ENCODE results near the gene RBM4B.
"Not testable (repeated sequence)": the region's sequence is repeated elsewhere in the genome, so short reads cannot be mapped to it uniquely, and the experiment has no call there.

The RBM4B gene, protein sequence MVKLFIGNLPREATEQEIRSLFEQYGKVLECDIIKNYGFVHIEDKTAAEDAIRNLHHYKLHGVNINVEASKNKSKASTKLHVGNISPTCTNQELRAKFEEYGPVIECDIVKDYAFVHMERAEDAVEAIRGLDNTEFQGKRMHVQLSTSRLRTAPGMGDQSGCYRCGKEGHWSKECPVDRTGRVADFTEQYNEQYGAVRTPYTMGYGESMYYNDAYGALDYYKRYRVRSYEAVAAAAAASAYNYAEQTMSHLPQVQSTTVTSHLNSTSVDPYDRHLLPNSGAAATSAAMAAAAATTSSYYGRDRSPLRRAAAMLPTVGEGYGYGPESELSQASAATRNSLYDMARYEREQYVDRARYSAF

DNA sequence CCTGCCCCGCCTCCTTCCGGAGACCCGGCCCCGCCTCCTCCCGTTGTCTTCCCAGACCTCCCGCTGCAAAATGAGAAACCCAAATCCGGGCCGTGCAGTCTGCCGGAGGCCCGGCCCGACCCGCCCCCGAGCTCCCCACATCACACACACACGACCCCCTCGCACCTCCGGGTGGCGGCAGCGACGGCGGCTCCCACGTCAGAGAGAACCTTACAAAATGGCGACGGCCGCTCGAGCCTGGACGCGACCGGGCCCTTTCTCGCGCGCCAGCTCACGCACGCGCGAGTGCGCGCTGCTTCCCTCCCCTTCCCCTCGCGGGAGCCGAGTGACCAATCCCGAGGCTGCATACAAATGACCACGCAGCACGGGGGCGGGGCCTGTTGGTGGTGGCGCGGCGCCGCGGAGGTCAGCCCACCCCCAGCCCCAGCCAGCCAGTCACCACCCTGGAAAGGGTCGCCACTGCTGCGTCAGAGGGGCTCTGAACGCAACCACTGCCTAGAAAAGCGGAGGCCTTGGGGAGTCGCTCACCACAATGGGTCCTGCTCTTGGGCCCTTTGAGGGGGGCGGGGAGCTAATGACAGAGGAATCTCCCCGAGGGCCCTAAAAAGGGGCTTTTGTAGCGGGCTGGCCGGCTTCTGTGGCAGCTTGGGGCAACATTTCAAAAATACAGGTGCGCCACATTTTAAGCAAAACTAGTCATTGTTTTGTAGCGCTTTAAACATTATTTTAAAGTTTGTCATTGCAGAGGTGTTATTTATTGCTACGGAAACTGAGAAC, at the start of gene RBM4B:
Gene RBM4B, minus strand, starts transcription at position 289 of the 777 bp plus-strand sequence. CDS start 808 bp downstream, outside the sequence.
- DNase-seq (ENCODE audit: low read depth, low spot score): peak; percentile 95
- in situ Hi-C loops (cut with HindIII; ENCODE audit: low sequenced_read_pairs): no loop called here
- TF ChIP-seq, protein P1, sequence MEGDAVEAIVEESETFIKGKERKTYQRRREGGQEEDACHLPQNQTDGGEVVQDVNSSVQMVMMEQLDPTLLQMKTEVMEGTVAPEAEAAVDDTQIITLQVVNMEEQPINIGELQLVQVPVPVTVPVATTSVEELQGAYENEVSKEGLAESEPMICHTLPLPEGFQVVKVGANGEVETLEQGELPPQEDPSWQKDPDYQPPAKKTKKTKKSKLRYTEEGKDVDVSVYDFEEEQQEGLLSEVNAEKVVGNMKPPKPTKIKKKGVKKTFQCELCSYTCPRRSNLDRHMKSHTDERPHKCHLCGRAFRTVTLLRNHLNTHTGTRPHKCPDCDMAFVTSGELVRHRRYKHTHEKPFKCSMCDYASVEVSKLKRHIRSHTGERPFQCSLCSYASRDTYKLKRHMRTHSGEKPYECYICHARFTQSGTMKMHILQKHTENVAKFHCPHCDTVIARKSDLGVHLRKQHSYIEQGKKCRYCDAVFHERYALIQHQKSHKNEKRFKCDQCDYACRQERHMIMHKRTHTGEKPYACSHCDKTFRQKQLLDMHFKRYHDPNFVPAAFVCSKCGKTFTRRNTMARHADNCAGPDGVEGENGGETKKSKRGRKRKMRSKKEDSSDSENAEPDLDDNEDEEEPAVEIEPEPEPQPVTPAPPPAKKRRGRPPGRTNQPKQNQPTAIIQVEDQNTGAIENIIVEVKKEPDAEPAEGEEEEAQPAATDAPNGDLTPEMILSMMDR (IDR thresholded peaks at IDR 0.05; ENCODE audit: low read depth, low read length): no peak
- peak within 1 kb of the TSS; percentile 78 for H3K4me3 ChIP-seq (ENCODE audit: low read depth, low read length)

DNA sequence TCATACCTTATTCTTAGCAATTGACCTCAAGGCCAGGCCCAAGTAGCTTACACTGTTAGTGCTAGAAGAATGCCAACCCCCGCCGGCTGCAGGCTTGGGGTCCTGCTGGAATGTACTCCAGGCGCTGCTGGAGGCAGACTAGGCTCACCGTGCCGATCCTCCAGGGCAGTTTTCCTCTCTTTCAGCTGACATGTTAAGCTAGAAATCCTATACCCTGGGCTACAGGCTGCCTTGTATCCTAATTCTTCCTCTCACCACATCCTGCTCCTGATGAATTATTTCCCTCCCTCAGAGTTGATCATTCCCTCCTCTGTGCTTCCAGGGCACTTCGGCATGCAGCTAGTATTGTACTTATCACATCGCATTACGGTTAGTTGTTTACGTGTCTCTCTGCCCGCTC, 48.0 kb upstream of the RBM4B start:
- TF ChIP-seq, protein P1 (IDR thresholded peaks at IDR 0.05; ENCODE audit: low read depth, low read length): no peak
- DNase-seq (ENCODE audit: low read depth, low spot score): peak; percentile 27
- no peak overlapping the region for H3K4me3 ChIP-seq (ENCODE audit: low read depth, low read length)
- in situ Hi-C loops (cut with HindIII; ENCODE audit: low sequenced_read_pairs): no loop called here

DNA sequence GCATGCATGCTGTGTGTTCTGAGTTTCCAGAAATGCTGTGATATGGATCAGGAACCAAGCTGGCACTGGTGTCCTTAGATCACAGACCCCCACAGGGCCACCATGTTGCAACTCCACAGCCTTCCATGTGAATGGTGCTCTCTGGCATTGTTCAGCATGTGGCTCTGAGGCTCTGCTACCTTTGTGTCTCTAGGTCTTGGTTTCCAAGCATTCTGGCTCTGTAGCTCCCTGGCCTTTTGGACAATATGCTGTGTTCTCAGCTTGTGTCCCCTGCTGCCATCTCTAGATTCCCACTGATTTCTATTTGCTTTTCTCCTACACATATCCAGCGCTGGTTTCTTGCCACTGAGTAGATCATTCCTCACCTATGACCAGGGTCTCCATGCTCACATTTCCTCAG, 47.4 kb upstream of the RBM4B start:
- no peak for DNase-seq (ENCODE audit: low read depth, low spot score)
- in situ Hi-C loops (cut with HindIII; ENCODE audit: low sequenced_read_pairs): no loop called here
- TF ChIP-seq, protein P1 (IDR thresholded peaks at IDR 0.05; ENCODE audit: low read depth, low read length): no peak
- H3K4me3 ChIP-seq (ENCODE audit: low read depth, low read length): no peak overlapping the region

DNA sequence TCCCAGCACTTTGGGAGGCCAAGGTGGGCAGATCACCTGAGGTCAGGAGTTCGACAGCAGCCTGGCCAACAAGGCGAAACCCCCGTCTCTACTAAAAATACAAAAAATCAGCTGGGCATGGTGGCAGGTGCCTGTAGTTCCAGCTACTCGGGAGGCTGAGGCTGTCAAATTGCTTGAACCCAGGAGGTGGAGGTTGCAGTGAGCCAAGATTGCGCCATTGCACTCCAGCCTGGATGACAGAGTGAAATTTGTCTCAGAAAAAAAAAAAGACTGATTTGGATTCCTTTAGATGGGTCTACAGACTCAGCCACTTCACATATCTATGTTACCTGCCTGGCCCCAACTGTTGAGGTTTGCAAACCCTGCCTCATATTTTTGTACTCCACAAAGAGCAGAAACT, 46.5 kb upstream of the RBM4B start:
- in situ Hi-C loops (cut with HindIII; ENCODE audit: low sequenced_read_pairs); DNase-seq (ENCODE audit: low read depth, low spot score); H3K4me3 ChIP-seq (ENCODE audit: low read depth, low read length): not testable (repeated sequence)

DNA sequence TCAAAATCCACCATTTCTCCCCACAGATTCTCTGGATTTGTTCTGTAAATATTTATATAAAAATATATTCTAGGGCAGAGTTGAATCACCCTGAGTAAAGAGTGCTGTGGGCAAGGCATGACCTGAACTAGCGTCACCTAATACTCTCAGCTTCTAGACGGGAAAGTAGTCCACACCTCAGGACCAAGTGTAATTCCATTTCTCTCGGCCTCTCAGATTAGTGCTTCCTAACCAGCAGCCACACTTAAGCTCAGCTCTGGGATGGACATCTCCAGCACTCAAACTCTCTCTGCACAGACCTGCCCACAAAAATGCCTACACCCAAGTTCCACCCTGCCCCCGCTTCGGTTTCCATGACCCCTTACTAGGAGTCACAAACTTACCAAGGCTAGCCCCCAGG, 46.0 kb upstream of the RBM4B start:
- no peak for DNase-seq (ENCODE audit: low read depth, low spot score)
- TF ChIP-seq, protein P1 (IDR thresholded peaks at IDR 0.05; ENCODE audit: low read depth, low read length): no peak
- no peak overlapping the region for H3K4me3 ChIP-seq (ENCODE audit: low read depth, low read length)
- in situ Hi-C loops (cut with HindIII; ENCODE audit: low sequenced_read_pairs): no loop called here

DNA sequence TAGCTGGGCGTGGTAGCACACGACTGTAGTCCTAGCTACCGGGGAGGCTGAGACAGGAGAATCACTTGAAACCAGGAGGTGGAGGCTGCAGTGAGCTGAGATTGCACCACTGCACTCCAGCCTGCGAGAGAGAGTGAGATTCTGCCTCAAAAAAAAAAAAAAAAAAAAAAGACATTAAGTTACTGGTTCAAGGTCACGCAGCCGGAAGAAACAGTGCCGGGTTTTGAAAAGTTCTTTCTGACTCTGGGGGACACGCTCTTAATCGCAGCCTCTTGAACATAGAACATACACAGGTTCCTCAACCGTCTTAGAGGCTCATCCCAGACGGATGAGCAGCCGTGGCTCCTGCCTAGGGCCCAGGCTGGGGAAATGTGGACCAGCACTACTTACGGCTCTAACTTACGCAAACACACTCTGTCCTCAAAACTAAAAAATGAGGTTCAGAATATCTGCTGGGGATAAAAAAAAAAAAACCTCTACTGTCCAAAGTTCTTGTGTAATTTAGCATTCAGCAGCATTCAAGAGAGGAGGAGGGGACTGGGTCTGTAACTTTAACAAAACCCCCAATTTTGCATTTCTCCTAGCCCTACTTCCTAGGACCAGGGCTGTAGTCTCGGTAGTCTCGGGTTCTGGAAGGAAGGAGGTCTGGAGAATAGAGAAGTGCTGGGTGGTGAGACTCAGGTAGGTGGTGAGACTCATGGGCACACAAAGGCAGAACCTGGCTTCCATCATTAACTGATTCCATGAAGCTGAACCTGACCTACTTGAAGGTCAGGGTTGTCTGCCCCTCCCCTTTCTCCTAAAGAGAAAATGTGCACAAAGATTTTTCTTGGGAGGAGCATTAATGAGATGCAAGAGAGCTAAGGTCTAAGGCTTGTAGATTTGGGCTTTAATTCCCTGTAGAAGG, 45.3 kb upstream of the RBM4B start:
- TF ChIP-seq, protein P1 (IDR thresholded peaks at IDR 0.05; ENCODE audit: low read depth, low read length): no peak
- DNase-seq (ENCODE audit: low read depth, low spot score): no peak
- H3K4me3 ChIP-seq (ENCODE audit: low read depth, low read length): no peak overlapping the region
- in situ Hi-C loops (cut with HindIII; ENCODE audit: low sequenced_read_pairs): no loop called here
